ENCODE data around the gene PLEKHA8. TPM values are rescaled to one million over a fixed set of nuclear protein-coding genes. Genes with fewer than 3 reads are reported as not detected.

Gene PLEKHA8
- total RNA-seq, 2 experiments from 2014 or later = 11.6 to 14.3 TPM

DNA sequence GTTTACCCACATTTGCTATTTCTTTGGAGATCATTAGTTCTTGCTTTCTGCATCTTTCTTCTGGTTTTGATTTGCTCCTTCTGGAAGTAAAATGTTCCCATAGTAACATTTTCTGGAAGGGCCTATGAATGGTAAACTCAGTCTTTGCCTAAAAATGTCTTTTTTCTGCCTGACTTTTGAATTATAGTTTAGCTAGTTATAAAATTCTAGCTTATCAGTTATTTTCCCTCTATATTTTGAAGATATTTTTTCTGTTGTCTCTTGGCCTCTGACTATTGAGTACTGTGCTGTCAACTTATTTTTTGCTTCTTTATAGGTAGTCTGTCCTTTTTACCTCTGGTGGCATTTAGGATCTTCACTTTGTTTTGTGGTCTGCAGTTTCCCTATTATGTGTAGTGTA, 84.9 kb downstream of the PLEKHA8 start:
- DNase-seq (no peak), ATAC-seq (ENCODE audit: low read depth) (no peak)
- Mint-ChIP-seq H3K36me3 (peaks cover 12% of the 10 kb centered on the region), H3K27me3 (no peaks in the 10 kb centered on the region), H3K4me1 (peaks cover 2% of the 10 kb centered on the region), H3K4me3 (no peak overlapping the region), H3K9me3 (peaks cover 14% of the 10 kb centered on the region), H3K27ac (no peak overlapping the region)
- POLR2A ChIA-PET = no interaction called here

DNA sequence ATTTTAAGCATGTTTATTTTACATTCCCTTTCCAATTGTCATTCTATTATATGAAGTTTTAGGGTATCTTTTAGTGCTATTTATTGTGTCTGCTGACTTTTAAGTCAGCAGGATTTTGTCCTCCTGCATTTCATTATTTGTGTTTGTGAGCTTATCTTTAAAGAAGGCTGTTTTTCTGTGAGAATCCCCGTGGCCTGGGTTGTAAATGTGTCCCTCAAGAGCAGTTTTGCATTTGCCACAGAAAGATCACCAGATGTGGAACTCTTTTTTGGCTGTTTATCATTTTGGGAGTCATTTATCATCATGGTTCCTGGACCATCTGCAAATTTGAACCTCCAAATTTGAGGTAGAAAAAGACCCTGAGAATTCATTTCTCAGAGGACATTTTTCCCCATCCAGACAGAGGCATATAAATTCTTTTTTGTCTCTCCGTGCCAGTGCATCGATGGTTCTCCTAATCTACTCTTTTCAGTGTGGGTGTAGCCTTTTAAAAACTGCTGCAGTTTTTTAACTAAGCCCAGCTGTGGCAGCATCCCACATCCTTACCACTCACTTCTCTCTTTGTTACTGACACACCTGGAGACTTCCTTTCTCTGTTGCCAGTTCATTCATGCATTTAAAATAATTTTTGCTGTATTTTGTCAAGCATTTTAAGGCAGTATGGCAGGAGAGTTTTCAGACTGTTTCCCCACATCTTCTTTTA, 86.5 kb downstream of the PLEKHA8 start:
- Mint-ChIP-seq H3K4me1 (peaks cover 2% of the 10 kb centered on the region), H3K27me3 (no peaks in the 10 kb centered on the region), H3K9me3 (peaks cover 14% of the 10 kb centered on the region), H3K36me3 (peaks cover 12% of the 10 kb centered on the region), H3K4me3 (no peak overlapping the region), H3K27ac (no peak overlapping the region)
- DNase-seq = no peak
- POLR2A ChIA-PET = interaction anchor here (0.7 kb wide), 1 partner anchor 911 kb away, joined by 3 read pairs; no protein-coding TSS in a partner anchor
- ATAC-seq (ENCODE audit: low read depth) = no peak

GRCh38 chr7:30115709-30116297, 87.6 kb downstream of the PLEKHA8 start:
- DNase-seq = no peak
- H3K36me3 Mint-ChIP-seq = peaks cover 12% of the 10 kb centered on the region
- H3K27me3 Mint-ChIP-seq = no peaks in the 10 kb centered on the region
- H3K4me1 Mint-ChIP-seq = peaks cover 2% of the 10 kb centered on the region
- H3K27ac Mint-ChIP-seq = no peak overlapping the region
- H3K4me3 Mint-ChIP-seq = no peak overlapping the region
- POLR2A ChIA-PET = interaction anchor here (0.6 kb wide), 1 partner anchor 21 kb away, joined by 3 read pairs; no protein-coding TSS in a partner anchor
- no peak for ATAC-seq (ENCODE audit: low read depth)
- H3K9me3 Mint-ChIP-seq = peaks cover 10% of the 10 kb centered on the region

DNA sequence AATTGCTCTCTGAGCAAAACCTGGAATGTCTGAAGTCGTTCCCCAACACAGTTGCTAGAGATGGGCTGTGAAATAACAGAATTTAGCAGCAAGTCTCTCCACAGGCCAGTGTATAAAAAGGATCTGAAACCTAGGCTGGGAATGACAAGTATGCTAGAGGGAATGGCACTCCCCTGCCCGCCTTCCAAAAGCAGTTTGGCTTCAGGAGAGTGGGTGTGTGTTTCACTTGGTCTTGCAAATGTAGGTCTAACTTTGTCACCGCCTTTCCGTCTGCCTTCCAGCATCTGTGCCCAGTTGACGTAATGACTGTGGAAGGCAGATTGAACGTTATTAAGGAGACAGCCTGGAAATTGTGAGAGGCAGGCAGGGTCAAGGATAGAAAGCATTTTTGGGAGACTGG, 88.6 kb downstream of the PLEKHA8 start:
- H3K4me3 Mint-ChIP-seq = no peak overlapping the region
- peaks cover 2% of the 10 kb centered on the region for H3K4me1 Mint-ChIP-seq
- no peak overlapping the region for H3K27ac Mint-ChIP-seq
- peaks cover 12% of the 10 kb centered on the region for H3K36me3 Mint-ChIP-seq
- POLR2A ChIA-PET = interaction anchor here (0.6 kb wide), 1 partner anchor 22 kb away, joined by 3 read pairs; no protein-coding TSS in a partner anchor
- no peaks in the 10 kb centered on the region for H3K27me3 Mint-ChIP-seq
- DNase-seq = no peak
- H3K9me3 Mint-ChIP-seq = peaks cover 10% of the 10 kb centered on the region
- ATAC-seq (ENCODE audit: low read depth) = no peak

- H3K9me3 Mint-ChIP-seq = peaks cover 9% of the 10 kb centered on the region
- ATAC-seq (ENCODE audit: low read depth) (no peak), DNase-seq (no peak)
- no peak overlapping the region for H3K27ac Mint-ChIP-seq
- no peaks in the 10 kb centered on the region for H3K27me3 Mint-ChIP-seq
- POLR2A ChIA-PET = no interaction called here
- peaks cover 4% of the 10 kb centered on the region for H3K4me1 Mint-ChIP-seq
- H3K36me3 Mint-ChIP-seq = peaks cover 11% of the 10 kb centered on the region
- H3K4me3 Mint-ChIP-seq = no peak overlapping the region
Measured at GRCh38 chr7:30117896-30118295, 89.7 kb downstream of the PLEKHA8 start.

DNA sequence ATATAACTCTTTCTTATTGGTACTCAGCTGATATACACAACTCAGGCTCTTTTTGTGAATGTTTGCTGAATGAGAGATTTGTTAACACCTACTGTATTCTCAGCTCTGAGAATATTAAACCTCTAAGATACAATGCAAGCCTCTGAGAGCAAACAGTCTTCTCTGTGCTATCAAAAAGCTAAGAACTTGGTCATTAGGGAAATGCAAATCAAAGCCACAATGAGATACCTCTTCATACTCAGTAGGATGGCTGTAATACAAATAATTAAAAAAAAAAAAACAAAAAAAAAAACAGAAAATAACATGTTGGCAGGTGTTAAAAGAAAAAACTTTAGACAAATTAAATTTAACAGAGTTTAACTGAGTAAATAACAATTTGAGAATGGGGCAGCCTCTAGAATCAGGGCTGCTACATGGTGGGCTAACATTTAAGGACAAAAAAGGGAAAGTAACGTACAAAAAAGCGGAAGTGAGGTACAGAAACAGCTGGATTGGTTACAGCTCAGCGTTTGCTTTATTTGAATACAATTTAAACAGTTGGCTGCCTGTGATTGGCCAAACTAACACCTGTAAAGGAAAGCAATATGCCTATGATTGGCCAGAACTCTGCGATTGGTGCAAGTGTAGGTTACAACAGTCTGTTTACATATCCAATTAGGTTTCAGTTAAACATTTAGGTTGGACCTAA, 91.8 kb downstream of the PLEKHA8 start:
- no peak overlapping the region for H3K4me3 Mint-ChIP-seq
- H3K27me3 Mint-ChIP-seq = no peaks in the 10 kb centered on the region
- H3K36me3 Mint-ChIP-seq = no peaks in the 10 kb centered on the region
- DNase-seq (no peak), ATAC-seq (ENCODE audit: low read depth) (no peak)
- peaks cover 2% of the 10 kb centered on the region for H3K4me1 Mint-ChIP-seq
- no peak overlapping the region for H3K27ac Mint-ChIP-seq
- no peaks in the 10 kb centered on the region for H3K9me3 Mint-ChIP-seq
- POLR2A ChIA-PET = no interaction called here

GRCh38 chr7:30133736-30134610, 105.8 kb downstream of the PLEKHA8 start:
- peaks cover 34% of the 10 kb centered on the region for H3K27me3 Mint-ChIP-seq
- no peaks in the 10 kb centered on the region for H3K9me3 Mint-ChIP-seq
- peaks cover 9% of the 10 kb centered on the region for H3K4me1 Mint-ChIP-seq
- POLR2A ChIA-PET = no interaction called here
- no peak for DNase-seq
- H3K36me3 Mint-ChIP-seq = peaks cover 2% of the 10 kb centered on the region
- H3K4me3 Mint-ChIP-seq = peak overlapping the region; percentile 82
- H3K27ac Mint-ChIP-seq = no peak overlapping the region
- ATAC-seq (ENCODE audit: low read depth) = no peak

DNA sequence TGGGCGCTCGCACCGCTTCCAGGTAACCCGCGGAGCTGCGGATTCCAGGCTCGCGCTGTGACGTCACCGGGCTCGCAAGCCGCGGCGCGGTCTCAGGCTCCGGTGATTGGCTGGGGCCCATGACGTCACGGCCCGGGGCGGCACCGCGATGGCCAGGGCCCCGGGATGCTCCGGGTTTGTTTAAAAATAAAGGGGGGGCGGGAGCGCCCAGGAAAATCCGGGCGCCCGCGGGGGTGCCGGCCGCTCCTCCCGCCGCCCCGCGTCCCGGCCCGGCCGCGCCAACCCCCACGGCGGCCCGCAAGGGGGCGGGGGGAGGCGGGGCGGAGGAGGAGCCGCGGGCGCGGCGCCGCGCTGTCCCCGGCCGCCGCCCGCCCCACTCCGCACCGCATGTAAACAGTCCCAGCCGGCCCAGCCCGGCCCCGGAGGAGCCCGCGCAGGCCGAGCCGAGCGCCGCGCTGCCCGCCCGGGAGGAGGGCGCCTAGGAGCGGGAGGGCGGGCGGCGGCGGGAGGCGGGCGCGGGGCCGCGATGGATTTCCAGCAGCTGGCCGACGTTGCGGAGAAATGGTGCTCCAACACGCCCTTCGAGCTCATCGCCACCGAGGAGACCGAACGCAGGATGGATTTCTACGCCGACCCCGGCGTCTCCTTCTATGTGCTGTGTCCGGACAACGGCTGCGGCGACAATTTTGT, 106.5 kb downstream of the PLEKHA8 start, which contains the start of gene MTURN:
TSS of gene MTURN (plus strand) at position 376 of the 690 bp plus-strand sequence. CDS start at position 527, 151 bp downstream.
- Mint-ChIP-seq H3K4me1 (peaks cover 7% of the 10 kb centered on the region), H3K4me3 (peak within 1 kb of the TSS; percentile 85), H3K9me3 (no peaks in the 10 kb centered on the region), H3K27me3 (peaks cover 34% of the 10 kb centered on the region), H3K27ac (peak within 1 kb of the TSS; percentile 79), H3K36me3 (no peaks in the 10 kb centered on the region)
- POLR2A ChIA-PET = interaction anchor here (1.2 to 1.4 kb wide), 2 partner anchors 14 to 23 kb away, joined by 3 to 4 read pairs; no protein-coding TSS in a partner anchor
- peak; percentile 82 for ATAC-seq (ENCODE audit: low read depth)
- DNase-seq = peak; percentile 90

GRCh38 chr7:30135301-30136116, 107.3 kb downstream of the PLEKHA8 start:
- Mint-ChIP-seq H3K27ac (peak overlapping the region; percentile 72), H3K4me1 (peaks cover 7% of the 10 kb centered on the region), H3K27me3 (peaks cover 34% of the 10 kb centered on the region), H3K36me3 (no peaks in the 10 kb centered on the region), H3K9me3 (no peaks in the 10 kb centered on the region), H3K4me3 (peak overlapping the region; percentile 85)
- POLR2A ChIA-PET = interaction anchor here (1.2 to 1.4 kb wide), 2 partner anchors 13 to 22 kb away, joined by 3 to 4 read pairs; no protein-coding TSS in a partner anchor
- ATAC-seq (ENCODE audit: low read depth) (peak; percentile 25), DNase-seq (peak; percentile 59)

DNA sequence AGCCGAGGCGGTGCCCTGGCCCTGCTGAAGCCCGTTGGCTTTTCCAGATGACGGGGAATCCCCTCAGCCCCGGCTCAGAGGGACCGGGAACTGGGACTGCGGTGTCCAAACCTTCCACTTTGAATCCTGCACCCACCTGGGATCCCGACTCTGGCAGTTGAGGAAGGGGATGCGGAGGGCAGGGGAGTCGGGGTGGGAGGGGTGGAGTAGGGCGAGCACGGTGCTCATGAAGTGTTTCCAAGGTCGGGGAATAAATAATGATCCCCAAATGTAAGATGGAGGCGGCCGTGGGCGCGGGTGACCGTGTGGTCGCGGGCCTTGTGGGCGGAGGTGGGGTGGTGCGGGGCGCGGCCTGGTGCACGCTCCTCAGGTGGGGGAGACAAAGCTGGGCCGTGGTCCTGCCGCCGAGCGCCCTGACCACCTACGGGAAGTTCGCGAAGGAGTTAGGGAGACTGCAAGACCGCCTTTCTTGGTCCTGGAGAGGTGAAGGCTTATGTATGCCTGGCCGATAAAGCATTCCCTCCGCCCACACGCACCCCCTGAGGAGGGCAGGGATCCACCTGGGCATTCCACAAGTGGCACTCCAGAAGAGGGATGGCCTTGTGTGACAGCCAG, 108.0 kb downstream of the PLEKHA8 start:
- no peak for ATAC-seq (ENCODE audit: low read depth)
- H3K9me3 Mint-ChIP-seq = no peaks in the 10 kb centered on the region
- DNase-seq = no peak
- POLR2A ChIA-PET = interaction anchor here (1.4 kb wide), 1 partner anchor 13 kb away, joined by 4 read pairs; no protein-coding TSS in a partner anchor
- peaks cover 29% of the 10 kb centered on the region for H3K27me3 Mint-ChIP-seq
- peaks cover 7% of the 10 kb centered on the region for H3K4me1 Mint-ChIP-seq
- no peaks in the 10 kb centered on the region for H3K36me3 Mint-ChIP-seq
- peak overlapping the region; percentile 85 for H3K4me3 Mint-ChIP-seq
- H3K27ac Mint-ChIP-seq = no peak overlapping the region

DNA sequence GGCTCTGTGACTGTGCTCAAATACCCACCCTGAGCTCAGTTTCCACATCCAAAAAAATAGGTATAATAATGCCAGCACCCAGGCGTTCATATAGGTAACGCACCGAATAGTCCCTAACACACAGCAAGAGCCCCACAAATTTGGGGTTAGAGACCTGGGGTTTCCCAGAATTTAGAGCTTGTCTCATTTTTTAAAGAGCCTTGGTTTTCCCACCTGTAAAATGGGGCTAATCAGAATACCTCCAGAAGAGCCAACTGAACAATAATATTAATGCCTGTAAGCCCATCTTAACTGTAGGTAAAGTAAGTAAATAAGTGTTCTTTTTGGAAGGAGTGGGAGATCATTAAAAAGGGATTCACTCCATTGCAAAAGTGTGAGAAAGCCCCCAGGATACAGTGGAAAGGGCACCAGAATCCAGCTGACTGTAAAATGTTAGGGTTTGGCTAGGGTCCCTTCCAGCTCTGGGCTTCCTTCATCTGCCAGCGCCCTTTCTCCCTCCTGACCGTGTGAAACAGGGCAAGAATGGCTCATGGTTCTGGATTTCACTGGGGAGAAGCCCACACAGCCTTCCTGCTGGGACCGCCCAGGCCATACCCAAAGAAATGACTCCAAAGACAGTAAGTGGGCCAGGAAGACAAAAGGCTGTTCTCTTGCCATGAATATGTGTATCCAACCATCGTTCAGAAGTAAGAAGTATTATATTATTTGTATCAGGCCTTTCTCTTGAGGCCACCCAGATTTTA, 108.7 kb downstream of the PLEKHA8 start:
- peaks cover 7% of the 10 kb centered on the region for H3K4me1 Mint-ChIP-seq
- ATAC-seq (ENCODE audit: low read depth) (no peak), DNase-seq (no peak)
- POLR2A ChIA-PET = no interaction called here
- H3K27ac Mint-ChIP-seq = no peak overlapping the region
- peak overlapping the region; percentile 10 for H3K4me3 Mint-ChIP-seq
- no peaks in the 10 kb centered on the region for H3K36me3 Mint-ChIP-seq
- peaks cover 26% of the 10 kb centered on the region for H3K27me3 Mint-ChIP-seq
- H3K9me3 Mint-ChIP-seq = no peaks in the 10 kb centered on the region

Data from activated naive CD8-positive, alpha-beta T cell treated with anti-CD3 and anti-CD28 coated beads, Interleukin-2, amount 10 ng/mL, durations not matched to agents 7 days and 5 days (primary cell).